Cardiac muscle cell (in vitro differentiated cells and primary cell): ENCODE measurements around the gene CEP63. TPM values are rescaled to one million over a fixed set of nuclear protein-coding genes. Genes with fewer than 3 reads are reported as not detected.
"Not testable (repeated sequence)": the region's sequence is repeated elsewhere in the genome, so short reads cannot be mapped to it uniquely, and the experiment has no call there.

ENCODE experiments used
- DNase-seq, 2 donors: peaks; one replicate each; pipeline versions ENCODE4 v3.0.0 to v3.0.0-alpha.2; 2010 to 2017; ENCODE audit warnings: low read depth in 1 of 2, low spot score in 1 of 2
- H3K27ac ChIP-seq: fragments of 200-600 bp; sonication (generic); 2 replicates; pipeline ENCODE4 v1.5.1; 2016
- H3K27me3 ChIP-seq: fragments of 200-600 bp; sonication (generic); 2 replicates; pipeline ENCODE4 v1.6.0; 2016; ENCODE audit warnings: control low read depth
- H3K36me3 ChIP-seq: fragments of 200-600 bp; sonication (generic); 2 replicates; pipeline ENCODE4 v1.5.1; 2016; ENCODE audit warnings: control low read depth
- H3K4me1 ChIP-seq: fragments of 200-600 bp; sonication (generic); 2 replicates; pipeline ENCODE4 v1.8.1; 2017; ENCODE audit warnings: low read depth, mild to moderate bottlenecking, mixed run types
- H3K4me3 ChIP-seq: fragments of 200-600 bp; sonication (generic); 2 replicates; pipeline ENCODE4 v1.5.1; 2016; ENCODE audit warnings: mild to moderate bottlenecking
- H3K9me3 ChIP-seq: fragments of 200-600 bp; sonication (generic); 2 replicates; pipeline ENCODE4 v1.5.1; 2017; ENCODE audit warnings: low read depth, mild to moderate bottlenecking, control low read depth
- CTCF ChIP-seq: IDR thresholded peaks from 2 replicates; pipeline ENCODE4 v1.5.1; 2012; ENCODE audit warnings: low read depth, mild to moderate bottlenecking, low read length
- polyA plus RNA-seq: library from polyadenylated mRNA; unstranded; fragments of >200 nt; fragmentation: Nextera tagmentation; extraction: Ambion mirVana; gene quantifications from 2 replicates; pipeline ENCODE4 v1.2.1, GENCODE V29; 2016
- total RNA-seq: library from RNA; depleted of rRNA; stranded (reverse); fragments of >200 nt; gene quantifications from 2 replicates; pipeline ENCODE4 v1.2.3, GENCODE V29; 2016

The CEP63 gene
- total and polyA plus RNA-seq, 2 experiments from 2014 or later, result 36.6 to 51.2 TPM

DNA sequence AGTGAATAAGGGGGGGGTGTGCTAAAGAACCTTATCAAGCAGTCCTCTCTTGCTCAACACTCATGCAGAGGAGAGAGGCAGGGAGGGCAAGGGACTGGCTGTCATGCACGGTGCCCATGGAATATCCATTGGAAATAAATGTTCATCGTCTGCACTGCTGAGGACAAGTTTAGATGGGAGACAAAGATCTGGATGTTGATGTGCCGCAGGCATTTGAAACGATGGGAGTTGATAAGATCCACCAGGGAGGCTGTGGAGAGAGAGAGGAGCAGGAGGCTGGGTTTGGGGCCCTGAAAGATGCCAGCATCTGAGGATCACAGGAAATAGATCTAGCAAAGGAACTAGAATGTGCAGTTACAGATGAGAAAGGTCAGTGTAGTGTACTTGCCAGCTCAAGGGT is 76.2 kb downstream of the CEP63 start:
- no peaks in the 10 kb centered on the region for H3K36me3 ChIP-seq
- H3K4me1 ChIP-seq, result no peaks in the 10 kb centered on the region
- TF ChIP-seq CTCF, result no peak
- H3K27me3 ChIP-seq, result no peaks in the 10 kb centered on the region
- no peaks in the 10 kb centered on the region for H3K9me3 ChIP-seq
- no peak overlapping the region for H3K4me3 ChIP-seq
- DNase-seq, result no peak
- H3K27ac ChIP-seq, result no peak overlapping the region

DNA sequence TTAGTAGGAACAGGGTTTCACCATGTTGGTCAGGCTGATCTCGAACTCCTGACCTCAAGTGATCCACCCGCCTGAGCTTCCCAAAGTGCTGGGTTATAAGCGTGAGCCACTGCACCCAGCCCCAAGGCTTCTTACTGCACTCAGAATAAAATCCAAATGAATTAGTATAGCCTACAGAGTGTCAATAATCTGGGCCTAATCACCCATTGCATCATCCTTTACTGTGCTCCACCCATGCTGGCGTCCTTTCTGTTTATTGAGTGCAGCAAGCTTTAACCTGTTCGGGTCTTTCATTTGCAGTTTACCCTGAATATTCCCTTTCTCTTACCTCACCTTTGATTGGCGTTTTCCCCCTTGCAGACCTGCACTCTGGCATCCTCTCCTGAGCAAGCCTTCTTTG is 77.7 kb downstream of the CEP63 start:
- Histone ChIP-seq H3K27ac (no peak overlapping the region), H3K27me3 (no peaks in the 10 kb centered on the region), H3K4me3 (no peak overlapping the region), H3K36me3 (no peaks in the 10 kb centered on the region), H3K4me1 (no peaks in the 10 kb centered on the region), H3K9me3 (no peaks in the 10 kb centered on the region)
- DNase-seq, result no peak
- no peak for TF ChIP-seq CTCF

- no peaks in the 10 kb centered on the region for H3K27me3 ChIP-seq
- no peak for TF ChIP-seq CTCF
- H3K4me3 ChIP-seq, result no peak overlapping the region
- DNase-seq, result no peak
- no peak overlapping the region for H3K27ac ChIP-seq
- no peaks in the 10 kb centered on the region for H3K4me1 ChIP-seq
- no peaks in the 10 kb centered on the region for H3K36me3 ChIP-seq
- no peaks in the 10 kb centered on the region for H3K9me3 ChIP-seq
Observed at GRCh38 chr3:134564991-134565390, 79.1 kb downstream of the CEP63 start.

DNA sequence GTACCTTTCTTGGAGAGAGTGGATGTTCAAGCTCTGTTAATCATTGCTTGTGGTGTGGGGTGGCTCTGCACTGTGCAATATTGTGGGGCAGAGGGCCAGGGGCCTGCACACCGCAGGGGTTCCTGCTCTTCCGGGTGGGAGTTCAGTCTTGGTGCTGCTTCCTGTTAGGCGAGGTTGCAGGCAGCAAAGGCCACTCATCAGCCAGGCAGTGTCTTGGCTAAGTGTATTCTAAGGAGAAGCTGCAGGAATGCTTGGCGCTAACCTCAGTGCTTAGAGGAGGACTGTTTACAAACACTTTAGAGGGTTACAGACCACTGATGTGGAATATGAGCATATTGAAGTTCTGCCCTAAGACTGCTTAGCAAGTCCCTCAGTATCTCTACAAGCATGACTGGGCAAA is 81.7 kb downstream of the CEP63 start:
- Histone ChIP-seq H3K4me3 (no peak overlapping the region), H3K27me3 (no peaks in the 10 kb centered on the region), H3K4me1 (no peaks in the 10 kb centered on the region), H3K36me3 (no peaks in the 10 kb centered on the region), H3K27ac (no peak overlapping the region), H3K9me3 (no peaks in the 10 kb centered on the region)
- DNase-seq, result no peak
- no peak for TF ChIP-seq CTCF

DNA sequence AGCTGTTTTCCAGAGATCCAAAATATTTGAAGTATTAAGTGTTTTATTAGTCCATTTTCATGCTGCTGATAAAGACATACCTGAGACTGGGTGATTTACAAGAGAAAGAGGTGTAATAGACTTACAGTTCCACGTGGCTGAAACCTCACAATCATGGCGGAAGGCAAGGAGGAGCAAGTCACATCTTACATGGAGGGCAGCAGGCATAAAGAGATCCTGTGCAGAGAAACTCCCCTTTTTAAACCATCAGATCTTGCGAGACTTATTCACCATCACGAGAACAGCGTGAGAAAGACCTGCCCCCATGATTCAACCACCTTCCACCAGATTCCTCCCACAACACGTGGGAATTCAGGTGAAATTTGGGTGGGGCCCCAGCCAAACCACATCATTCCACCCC is 82.9 kb downstream of the CEP63 start:
- H3K27ac ChIP-seq, result no peak overlapping the region
- H3K9me3 ChIP-seq, result no peaks in the 10 kb centered on the region

GRCh38 chr3:134569899-134570298 is 84.0 kb downstream of the CEP63 start:
- not testable (repeated sequence) for DNase-seq, H3K27ac ChIP-seq, H3K4me3 ChIP-seq, H3K9me3 ChIP-seq, H3K36me3 ChIP-seq, H3K4me1 ChIP-seq, H3K27me3 ChIP-seq

More for the DNA sequence above, 82.9 kb downstream of the CEP63 start:
- Histone ChIP-seq H3K4me3 (no peak overlapping the region), H3K36me3 (no peaks in the 10 kb centered on the region), H3K27me3 (no peaks in the 10 kb centered on the region), H3K4me1 (no peaks in the 10 kb centered on the region)
- no peak for DNase-seq
- TF ChIP-seq CTCF, result no peak
